HepG2 (cell line): ENCODE data around the gene GNAT2. TPM values are rescaled to one million over a fixed set of nuclear protein-coding genes. Genes with fewer than 3 reads are reported as not detected.

Experiments
- ATAC-seq: fragments of 200-7000 bp; cut with Tn5 transposase; 3 replicates; pipeline ENCODE4 v1.9.1; 2020; ENCODE audit warnings: mild to moderate bottlenecking, moderate library complexity
- BruUV-seq: library from RNA; stranded (reverse); fragments of 400-500 nt; replicated peaks from 2 replicates; lab custom pipeline; 2021; lab: Mats Ljungman, UMichigan
- CTCF ChIA-PET: fragments of 300-600 bp; formaldehyde crosslinking; extraction: SDS; loops from one replicate; lab custom pipeline; 2021; ENCODE audit warnings: low total read pairs, inconsistent platforms, low intra/inter-chr PET ratio; lab: Yijun Ruan, JAX
- POLR2A ChIA-PET: fragments of 350-600 bp; sonication (Branson Sonifier 250); formaldehyde crosslinking; loops from one replicate; lab custom pipeline; 2020; ENCODE audit warnings: antibody characterized with exemption, inconsistent platforms; lab: Yijun Ruan, JAX
- DNase-seq: peaks from one replicate; pipeline ENCODE4 v3.0.0-alpha.2; 2015; ENCODE audit warnings: low spot score
- FAIRE-seq: peaks from 3 replicates; lab custom pipeline; 2011; peaks lifted over from hg19 to GRCh38; lab: Jason Lieb, UNC
- H2AFZ ChIP-seq: one replicate; pipeline ENCODE4 v1.6.1; 2011; ENCODE audit warnings: low read length, inconsistent platforms
- H3K27ac ChIP-seq: fragments of 300-600 bp; 3 replicates; pipeline ENCODE4 v1.8.0; 2011; ENCODE audit warnings: mixed run types, mild to moderate bottlenecking, mixed read lengths, low read length, inconsistent platforms; ENCODE audit not compliant: insufficient read depth; ENCODE audit errors: extremely low read length
- H3K27me3 ChIP-seq, 2 experiments: fragments of 200-600 bp in 1 of 2; 2 replicates in 1 of 2; 3 replicates in 1 of 2; pipeline versions ENCODE4 v1.6.0 to v1.8.0; 2011; ENCODE audit warnings: low read length in 2 of 2, mild to moderate bottlenecking in 2 of 2, moderate library complexity in 2 of 2, inconsistent platforms in 1 of 2; ENCODE audit not compliant: insufficient read depth in 2 of 2, control insufficient read depth in 1 of 2
- H3K36me3 ChIP-seq, 2 experiments: fragments of 200-600 bp in 1 of 2; replicated peaks in 1 of 2; 2 replicates in 1 of 2; 3 replicates in 1 of 2; pipeline versions ENCODE4 v1.5.1 to v1.8.0; 2011; ENCODE audit warnings: low read length in 2 of 2, inconsistent platforms in 1 of 2; ENCODE audit not compliant: insufficient read depth in 2 of 2, control insufficient read depth in 1 of 2
- H3K4me1 ChIP-seq: 2 replicates; pipeline ENCODE4 v1.5.1; 2012; ENCODE audit warnings: low read length, inconsistent platforms; ENCODE audit not compliant: insufficient read depth
- H3K4me2 ChIP-seq: 2 replicates; pipeline ENCODE4 v1.6.0; 2011; ENCODE audit warnings: low read depth, low read length, inconsistent platforms
- H3K4me3 ChIP-seq, 3 experiments: fragments of 200-600 bp in 1 of 3; sonication (generic), shearing (Covaris generic) in 1 of 3; replicated peaks in 1 of 3; 2 replicates each; pipeline ENCODE4 v1.5.1; 2011 to 2016; ENCODE audit warnings: low read length in 3 of 3, inconsistent platforms in 2 of 3, low read depth in 2 of 3, mild to moderate bottlenecking in 2 of 3, control low read depth in 1 of 3, mixed read lengths in 1 of 3; ENCODE audit not compliant: insufficient read depth in 1 of 3
- H3K79me2 ChIP-seq: one replicate; pipeline ENCODE4 v1.6.1; 2011; ENCODE audit warnings: low read length, inconsistent platforms; ENCODE audit not compliant: insufficient read depth
- H3K9ac ChIP-seq: 2 replicates; pipeline ENCODE4 v1.6.0; 2011; ENCODE audit warnings: mild to moderate bottlenecking, low read depth, low read length, inconsistent platforms; ENCODE audit not compliant: insufficient read depth
- H3K9me3 ChIP-seq: 2 replicates; pipeline ENCODE4 v1.5.1; 2012; ENCODE audit warnings: mild to moderate bottlenecking, low read length
- H4K20me1 ChIP-seq: 2 replicates; pipeline ENCODE4 v1.6.0; 2011; ENCODE audit warnings: inconsistent platforms, mild to moderate bottlenecking, low read length, moderate library complexity; ENCODE audit not compliant: insufficient read depth
- FUBP1 ChIP-seq: sonication (generic); formaldehyde crosslinking; IDR thresholded peaks from 2 replicates; pipeline ENCODE4 v1.5.1; 2020; ENCODE audit warnings: missing genetic modification reagents, mild to moderate bottlenecking, borderline replicate concordance
- NR2F2 ChIP-seq: IDR thresholded peaks from 2 replicates; pipeline ENCODE4 v1.6.1; 2012; ENCODE audit warnings: low read depth, inconsistent platforms, borderline replicate concordance
- RERE ChIP-seq: IDR thresholded peaks from 2 replicates; pipeline ENCODE4 v1.6.1; 2016; ENCODE audit warnings: low read depth, missing genetic modification reagents, missing compliant biosample characterization
- ZNF768 ChIP-seq: sonication (generic); formaldehyde crosslinking; IDR thresholded peaks from 2 replicates; pipeline ENCODE4 v1.4.0; 2020; ENCODE audit warnings: missing genetic modification reagents
- WGBS: methylation state at CpG from one replicate; pipeline ENCODE4 v1.1.6; 2017; ENCODE audit warnings: low lambda C conversion rate; 5-methylcytosine and 5-hydroxymethylcytosine counted together
- in situ Hi-C: cut with HindIII; loops from 2 replicates; pipeline ENCODE4 v1.10.0; 2017; ENCODE audit warnings: low pct_unique_long_range_greater_than_20kb; ENCODE audit not compliant: extremely low pct_ligation_motif_present
- intact Hi-C: fragments of 100-400 bp; cut with micrococcal nuclease; formaldehyde crosslinking; loops from one replicate; pipeline ENCODE4 v1.10.0; 2022; ENCODE audit not compliant: unreplicated experiment
- polyA plus RNA-seq, 8 experiments: library from polyadenylated mRNA; depleted of rRNA in 3 of 8; stranded (reverse) in 7 of 8; unstranded in 1 of 8; fragments of >200 nt; fragmentation: Illumina TruSeq in 4 of 8; extraction: Trizol in 4 of 8; gene quantifications; 2 replicates each; pipeline versions ENCODE4 v1.2.1 to v1.2.3, GENCODE V29; 2011 to 2016; ENCODE audit warnings: low read depth in 4 of 8, missing spikeins in 1 of 8, mixed read lengths in 1 of 8; ENCODE audit not compliant: insufficient read depth in 1 of 8
- total RNA-seq, 5 experiments: library from RNA; depleted of rRNA; stranded (reverse); fragments of >200 nt; fragmentation: Illumina TruSeq; extraction: Trizol; gene quantifications; 2 replicates each; pipeline ENCODE4 v1.2.3, GENCODE V29; 2016; ENCODE audit warnings: low read depth in 1 of 5

Gene GNAT2
- total and polyA plus RNA-seq, 2 of the 13 experiments (the other 11 are each of a cell fraction or from before 2014, with no cell fraction given): 0.08 to 0.20 TPM

- TF ChIP-seq RERE (CRISPR knock-in tag): no peak
Measured at GRCh38 chr1:109634771-109635750, 15.6 kb upstream of the GNAT2 start (continued).

GRCh38 chr1:109634292-109634691, 14.9 kb upstream of the GNAT2 start:
- 79% methylated on average over 6 of the region's 6 CpGs for WGBS
- FAIRE-seq: no peak

More at GRCh38 chr1:109634292-109634691, 14.9 kb upstream of the GNAT2 start:
- BruUV-seq: no TSS peak
- in situ Hi-C loops (no loop called here), intact Hi-C loops (no loop called here)
- Histone ChIP-seq H3K79me2 (no peaks in the 10 kb centered on the region), H4K20me1 (no peaks in the 10 kb centered on the region), H3K4me3 (no peak overlapping the region), H3K36me3 (peaks cover 19 to 22% of the 10 kb centered on the region in 2 experiments), H3K4me1 (peaks cover 27% of the 10 kb centered on the region), H3K27me3 (no peaks in the 10 kb centered on the region), H2AFZ (no peak overlapping the region), H3K9ac (no peak overlapping the region), H3K27ac (no peak overlapping the region), H3K4me2 (no peak overlapping the region), H3K9me3 (no peaks in the 10 kb centered on the region)
- ChIA-PET POLR2A (no interaction called here), CTCF (no interaction called here)
- DNase-seq: no peak
- TF ChIP-seq NR2F2: no peak
- no peak for TF ChIP-seq FUBP1 (CRISPR knock-in tag)
- TF ChIP-seq ZNF768 (CRISPR knock-in tag): peak; percentile 18; the same call in 1 of the 2 replicates
- no peak for ATAC-seq
